Hindlimb muscle (tissue), 1 donor: ENCODE measurements around the gene KLHL8. TPM values are rescaled to one million over a fixed set of nuclear protein-coding genes. Genes with fewer than 3 reads are reported as not detected.
A peak's percentile ranks its signal among the peaks of the same experiment; 100 is the strongest.
"Not testable (repeated sequence)": the region's sequence is repeated elsewhere in the genome, so short reads cannot be mapped to it uniquely, and the experiment has no call there.

Experiments used
- DNase-seq: peaks from one replicate; pipeline ENCODE4 v3.0.0-alpha.2; 2013
- polyA plus RNA-seq: library from polyadenylated mRNA; unstranded; fragments of 120-200 nt; gene quantifications from one replicate; pipeline ENCODE4 v1.2.1, GENCODE V29; 2013; ENCODE audit not compliant: insufficient read length

Gene KLHL8
- polyA plus RNA-seq, 1 donor = 9.3 TPM

- DNase-seq = no peak
These were observed 48.5 kb downstream of the KLHL8 start for GRCh38 chr4:87171944-87172343.

GRCh38 chr4:87166296-87166854, 54.0 kb downstream of the KLHL8 start:
- no peak for DNase-seq

- DNase-seq = no peak
These were observed 54.5 kb downstream of the KLHL8 start for GRCh38 chr4:87165892-87166291.

GRCh38 chr4:87153078-87153870, 67.1 kb downstream of the KLHL8 start:
- no peak for DNase-seq

GRCh38 chr4:87152310-87153041, 67.9 kb downstream of the KLHL8 start:
- no peak for DNase-seq

- DNase-seq = no peak
These were observed 68.7 kb downstream of the KLHL8 start for GRCh38 chr4:87151730-87152129.

DNA sequence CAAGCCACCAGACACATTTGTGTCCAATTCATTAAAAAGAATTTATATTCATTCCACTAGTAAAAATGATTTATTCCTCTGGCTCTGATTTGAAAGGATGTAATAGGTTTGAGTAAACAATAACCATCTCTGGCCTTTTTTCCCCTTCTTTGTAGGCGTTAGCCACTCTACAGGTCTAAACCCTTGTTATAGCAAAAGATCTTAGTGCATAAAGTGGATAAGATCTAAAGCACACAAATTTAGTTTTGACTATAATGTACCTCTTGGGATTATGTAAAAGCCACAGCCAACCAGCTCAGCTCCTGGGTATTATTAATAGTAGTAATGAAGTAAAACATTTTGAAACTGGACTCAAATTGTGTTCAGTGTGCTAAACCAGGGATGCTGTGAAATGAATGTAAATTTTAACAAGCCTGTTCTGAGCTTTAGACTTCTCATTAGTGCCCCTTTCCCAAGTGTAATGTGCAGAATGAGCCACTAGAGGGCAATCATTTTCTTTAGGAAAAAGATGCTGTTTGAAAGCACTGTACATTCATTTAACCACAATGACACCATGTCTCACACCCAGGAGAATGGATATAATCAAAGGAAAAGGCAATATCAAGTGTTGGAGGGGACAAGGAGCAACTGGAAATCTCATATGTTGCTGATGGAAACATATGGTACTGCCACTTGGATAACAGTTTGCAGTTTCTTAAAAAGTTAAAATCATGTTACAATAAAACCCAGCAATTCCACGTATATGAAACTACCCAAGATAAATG, 69.7 kb downstream of the KLHL8 start:
- peak; percentile 61 for DNase-seq

DNA sequence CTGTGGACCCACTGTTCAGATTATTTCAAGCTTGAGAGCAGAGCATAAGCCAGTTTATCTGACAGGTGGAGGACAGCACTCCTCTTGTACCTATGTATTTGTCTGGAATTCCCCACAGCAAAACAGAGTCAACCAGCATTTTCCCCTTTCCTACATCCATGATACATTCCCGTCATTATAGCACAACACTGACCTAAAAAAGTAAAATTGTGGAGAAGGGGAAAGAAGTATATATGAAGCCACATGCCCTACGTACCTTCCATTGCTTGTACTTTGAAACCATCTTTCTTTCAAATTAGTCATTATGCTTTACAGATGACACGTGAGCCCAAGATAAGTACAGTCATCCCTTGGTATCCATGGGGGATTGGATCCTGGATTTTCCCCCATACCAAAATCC, 73.3 kb downstream of the KLHL8 start:
- no peak for DNase-seq

- not testable (repeated sequence) for DNase-seq
These were observed 74.5 kb downstream of the KLHL8 start for GRCh38 chr4:87145934-87146333.

GRCh38 chr4:87144356-87144755, 76.1 kb downstream of the KLHL8 start:
- no peak for DNase-seq

- DNase-seq = no peak
These were observed 79.0 kb downstream of the KLHL8 start for GRCh38 chr4:87141428-87141827.

DNA sequence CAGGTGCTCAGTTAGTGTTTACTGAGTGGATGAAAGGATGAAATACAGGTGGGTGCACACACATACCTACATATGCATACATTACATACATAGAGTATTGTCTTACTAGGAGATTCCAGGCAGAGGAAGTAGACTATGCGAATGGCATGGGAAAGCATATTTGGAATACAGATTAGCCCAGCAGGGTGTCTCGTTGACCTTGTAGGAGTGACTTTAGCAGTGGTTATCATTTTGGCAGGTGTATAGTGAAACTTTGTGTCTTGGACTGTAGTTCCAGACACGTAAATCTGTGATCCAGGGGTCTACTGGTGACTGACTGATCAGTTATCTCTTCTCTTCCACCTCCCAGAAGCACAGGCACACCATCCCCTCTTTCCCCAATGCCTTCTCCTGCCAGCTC, 86.3 kb downstream of the KLHL8 start:
- DNase-seq = no peak

- DNase-seq = no peak
These were observed 87.2 kb downstream of the KLHL8 start for GRCh38 chr4:87133183-87133582.

GRCh38 chr4:87132035-87132434, 88.4 kb downstream of the KLHL8 start:
- DNase-seq = no peak

DNA sequence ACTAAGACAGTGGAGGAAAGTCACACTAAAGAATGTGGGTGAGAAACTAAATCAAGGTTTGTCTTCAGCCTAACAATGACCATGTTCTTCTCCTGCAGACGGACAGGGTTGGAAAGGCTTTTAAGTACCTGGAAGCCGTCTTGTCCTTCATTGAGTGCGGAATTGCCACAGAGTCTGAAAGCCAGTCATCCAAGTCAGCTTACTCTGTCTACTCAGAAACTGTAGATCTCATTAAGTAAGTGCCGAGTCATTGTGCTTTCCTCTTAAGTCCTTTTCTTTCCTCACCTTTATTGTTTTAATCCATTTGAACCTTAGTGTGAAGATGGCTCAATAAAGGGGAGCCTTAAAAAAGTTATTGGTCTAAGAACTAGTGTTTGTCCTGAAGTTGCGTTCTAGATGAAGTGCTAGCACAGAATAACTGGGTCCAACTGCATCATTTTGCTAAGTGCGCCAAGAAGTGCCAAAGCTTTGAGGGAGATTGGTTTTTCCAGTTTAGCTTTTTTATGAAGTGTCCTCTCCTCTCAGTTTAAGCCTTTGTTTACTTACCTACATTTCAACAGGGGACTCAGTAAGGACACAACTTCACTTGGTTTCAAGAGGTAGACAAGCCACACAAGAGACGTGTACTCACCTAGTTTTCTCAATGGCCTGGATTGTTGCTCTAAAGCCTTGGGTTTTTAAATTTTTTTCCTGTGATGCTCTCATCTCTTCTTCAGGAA, 89.3 kb downstream of the KLHL8 start:
- no peak for DNase-seq

DNA sequence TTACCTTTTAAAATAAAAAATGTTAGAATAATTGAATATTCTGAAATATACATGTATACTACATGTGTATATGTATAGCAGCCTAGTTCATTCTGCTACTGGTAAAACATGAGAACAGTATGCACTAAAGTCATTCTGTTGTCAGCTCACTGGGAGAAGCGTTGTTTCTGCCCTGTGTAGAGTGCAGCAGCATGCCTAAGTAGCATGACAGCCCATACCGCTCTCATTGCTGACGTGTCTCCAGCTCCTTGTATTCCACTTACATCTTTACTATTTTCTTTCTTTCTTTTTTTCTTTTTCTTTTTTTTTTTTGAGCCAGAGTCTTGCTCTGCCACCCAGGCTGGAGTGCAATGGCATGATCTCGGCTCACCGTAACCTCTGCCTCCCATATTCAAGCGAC, 90.7 kb downstream of the KLHL8 start:
- no peak for DNase-seq

GRCh38 chr4:87128006-87128705, 92.3 kb downstream of the KLHL8 start:
- DNase-seq = no peak

DNA sequence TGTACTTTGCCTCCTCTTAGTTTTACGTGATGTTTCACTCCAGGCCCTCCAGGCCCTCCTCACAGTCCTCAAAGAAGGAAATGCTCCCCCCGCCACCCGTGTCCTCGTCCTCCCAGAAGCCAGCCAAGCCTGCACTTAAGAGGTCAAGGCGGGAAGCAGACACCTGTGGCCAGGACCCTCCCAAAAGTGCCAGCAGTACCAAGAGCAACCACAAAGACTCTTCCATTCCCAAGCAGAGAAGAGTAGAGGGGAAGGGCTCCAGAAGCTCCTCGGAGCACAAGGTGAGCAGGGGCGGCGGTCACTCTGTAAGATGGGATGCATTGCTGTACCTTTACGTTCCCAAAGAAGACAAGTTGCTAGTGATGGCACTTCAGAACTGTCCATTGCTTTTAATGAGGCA, 94.4 kb downstream of the KLHL8 start:
- no peak for DNase-seq

DNA sequence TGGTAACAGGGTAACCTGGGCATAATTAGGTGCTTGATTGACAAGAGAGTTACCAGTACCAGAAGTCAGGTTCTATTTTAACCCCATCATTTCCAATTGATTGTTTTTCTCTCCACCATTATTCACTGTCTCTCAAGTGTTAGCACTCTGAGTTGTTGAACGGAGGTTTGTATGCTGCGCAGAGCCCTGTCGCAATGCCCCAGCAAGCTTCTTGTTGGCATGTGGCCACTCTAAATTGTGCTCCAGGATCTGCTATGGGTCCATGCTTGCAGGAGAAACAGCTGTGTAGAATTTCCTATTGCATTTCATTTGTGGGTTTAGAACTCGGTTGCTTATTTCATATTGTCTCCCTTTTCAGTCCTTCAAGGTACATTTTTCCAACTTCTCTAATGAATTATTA, 98.2 kb downstream of the KLHL8 start:
- no peak for DNase-seq

DNA sequence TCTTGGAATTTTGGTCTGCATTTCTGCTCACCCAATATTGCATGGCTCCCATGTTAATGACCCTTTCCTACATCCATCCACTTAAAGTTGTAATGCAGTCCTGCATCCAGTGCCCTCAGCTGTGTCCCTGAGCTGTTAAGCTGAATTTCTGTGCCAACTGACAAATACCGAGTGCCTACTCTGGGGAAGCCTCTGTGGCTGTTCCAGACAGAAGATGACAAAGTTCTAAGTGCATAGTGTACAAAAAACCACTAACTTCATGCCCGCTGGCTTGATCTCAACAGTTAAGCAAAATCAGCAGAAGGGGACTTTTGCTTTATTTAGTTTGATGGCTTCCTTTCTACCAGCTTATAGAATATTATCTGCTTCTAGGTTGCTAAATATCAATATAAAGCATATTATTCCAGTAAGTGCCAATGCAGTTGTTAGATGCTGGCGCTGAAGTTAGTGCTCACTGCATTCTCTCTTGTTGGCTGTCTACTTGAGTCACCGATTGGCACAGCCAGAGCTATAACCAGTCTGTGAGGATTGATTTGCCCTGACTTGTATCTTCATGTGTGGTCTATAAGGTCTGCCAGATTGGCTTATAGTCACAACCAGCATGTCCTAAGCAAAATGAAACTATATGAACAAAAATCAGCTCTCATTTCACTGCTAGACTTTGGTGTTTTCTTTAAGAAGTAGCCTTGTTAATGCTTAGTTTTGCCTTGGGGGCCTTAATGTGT, 98.9 kb downstream of the KLHL8 start:
- no peak for DNase-seq
